HG02623 (cell line): ENCODE data around the gene PRR3.
A peak's percentile ranks its signal among the peaks of the same experiment; 100 is the strongest.

Experiments used
- ATAC-seq: cut with Tn5 transposase; IDR thresholded peaks from one replicate; pipeline ENCODE4 v1.9.1; 2021; ENCODE audit warnings: moderate library complexity; ENCODE audit not compliant: unreplicated experiment

Gene PRR3

GRCh38 chr6:30533460-30534294, 23.4 kb upstream of the PRR3 start:
- ATAC-seq, result no peak

- ATAC-seq, result no peak
Observed at GRCh38 chr6:30537931-30538330, 19.2 kb upstream of the PRR3 start.

GRCh38 chr6:30541515-30542403, 15.3 kb upstream of the PRR3 start:
- ATAC-seq, result no peak

DNA sequence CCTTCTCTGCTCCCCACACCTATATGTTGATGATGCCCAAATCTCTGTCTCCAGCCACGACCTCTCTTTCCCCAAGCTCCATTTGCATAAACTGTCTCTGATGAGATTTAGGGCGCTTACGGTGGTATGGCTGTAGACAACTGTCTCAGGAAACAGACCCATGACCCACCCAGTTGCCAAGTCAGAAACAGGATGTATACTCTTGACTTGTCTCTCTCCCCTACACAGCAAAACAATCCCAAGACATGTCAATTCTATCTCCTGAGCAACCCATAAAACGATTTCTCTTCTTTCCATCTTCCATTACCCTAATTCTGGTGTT, 14.7 kb upstream of the PRR3 start:
- ATAC-seq, result no peak

DNA sequence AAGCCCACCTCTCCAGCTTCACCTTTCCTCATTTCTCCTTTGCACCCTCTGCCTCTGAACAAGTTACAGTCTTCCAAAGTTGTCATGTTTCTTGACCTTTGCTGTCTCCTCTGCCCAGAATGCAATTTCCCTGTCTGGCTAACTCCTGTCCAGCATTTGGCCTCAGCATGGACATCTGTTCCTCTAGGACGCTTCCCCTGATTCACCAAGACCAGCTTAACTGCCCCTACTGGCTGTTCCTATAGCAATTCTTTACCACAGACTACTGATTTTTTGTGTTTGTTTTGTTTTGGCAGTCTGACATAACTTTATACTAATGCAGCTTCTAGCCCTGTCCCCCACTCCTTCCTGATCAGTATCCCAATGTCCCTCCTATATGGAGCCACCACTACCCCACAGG, 14.2 kb upstream of the PRR3 start:
- ATAC-seq, result no peak

DNA sequence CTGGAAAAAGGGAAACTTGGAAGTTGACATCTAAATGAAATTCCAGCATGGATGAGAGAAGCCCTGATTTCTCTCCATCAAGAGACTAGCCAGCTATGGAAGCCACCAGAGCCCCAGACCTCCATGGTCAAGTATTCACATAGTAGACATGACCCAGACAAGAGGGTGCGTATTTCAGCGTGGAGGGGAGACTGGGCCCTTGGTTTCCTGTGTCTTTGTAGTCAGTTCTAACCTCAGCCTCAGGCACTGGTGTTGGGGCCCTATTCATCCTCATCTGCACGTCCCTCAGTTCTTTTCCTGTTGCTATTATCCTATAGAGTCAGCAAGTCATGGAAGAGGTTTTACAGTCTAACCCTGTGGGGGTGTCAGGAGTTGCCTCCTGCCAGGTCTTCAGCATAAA, 13.3 kb upstream of the PRR3 start:
- ATAC-seq, result no peak

DNA sequence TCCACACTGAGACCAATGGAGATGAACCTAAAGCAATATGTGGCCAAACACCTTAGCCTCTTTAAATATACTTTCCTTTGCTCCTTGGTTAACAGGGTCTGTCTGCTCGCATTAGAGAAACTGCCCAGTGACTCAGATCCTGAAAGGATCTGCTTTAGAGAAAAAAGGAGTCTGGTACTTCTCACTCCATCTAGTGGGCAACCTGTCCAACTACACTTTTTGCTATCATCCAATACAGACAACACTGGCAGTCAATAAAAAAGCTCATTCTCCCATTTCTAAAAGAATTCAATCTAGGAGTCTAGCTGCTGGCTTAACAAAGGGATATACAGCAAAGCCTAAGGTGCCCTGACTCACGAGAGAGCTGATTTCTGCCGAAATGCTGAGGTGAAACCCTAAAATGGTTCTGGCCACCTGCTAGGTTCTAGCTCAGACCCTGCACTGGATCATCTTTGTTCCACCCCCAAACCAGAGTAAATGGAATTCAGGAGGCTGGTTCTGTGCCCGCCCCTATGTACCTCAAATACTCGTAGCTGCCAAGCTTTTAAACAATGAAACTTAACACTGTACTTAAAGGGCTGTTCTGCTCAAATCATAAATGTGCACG, 12.3 kb upstream of the PRR3 start:
- no peak for ATAC-seq

DNA sequence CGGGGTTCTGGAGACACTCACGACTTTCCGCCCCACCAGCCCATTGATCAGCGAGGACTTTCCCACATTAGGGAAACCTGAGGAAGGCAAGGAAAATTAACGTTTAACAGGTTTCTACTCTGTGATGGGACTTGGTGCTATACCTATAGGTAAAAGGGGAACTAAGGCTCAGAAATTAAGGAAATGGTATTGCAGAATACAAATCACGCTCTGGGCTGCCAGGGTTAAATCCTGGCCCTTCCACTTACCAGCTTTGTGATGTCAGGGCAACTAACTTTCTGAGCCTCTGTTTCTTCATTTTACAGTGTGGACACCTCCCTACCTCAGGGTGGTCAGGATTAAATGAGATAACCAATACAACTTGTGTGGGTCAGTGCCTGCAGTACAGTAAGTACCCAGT, 9.6 kb upstream of the PRR3 start:
- ATAC-seq, result no peak

DNA sequence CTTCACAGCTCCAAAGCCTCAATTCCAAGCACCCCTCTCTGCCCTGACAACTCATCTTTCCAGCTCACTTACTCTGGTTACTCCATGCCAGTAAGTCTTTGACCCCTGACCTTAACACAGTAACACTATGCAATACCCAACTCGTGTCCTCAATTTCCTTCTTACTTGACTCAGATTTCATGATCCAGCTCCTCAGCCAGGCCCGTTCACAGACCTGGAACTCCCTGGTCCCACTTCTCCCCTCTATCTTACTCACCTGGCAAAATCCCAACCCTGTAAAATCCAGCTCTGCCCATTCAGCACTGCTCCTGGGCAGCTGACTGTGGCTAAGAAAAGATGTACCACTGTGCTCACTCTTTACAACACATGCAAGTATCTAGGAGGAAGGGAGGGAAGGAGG, 8.7 kb upstream of the PRR3 start:
- ATAC-seq, result no peak

DNA sequence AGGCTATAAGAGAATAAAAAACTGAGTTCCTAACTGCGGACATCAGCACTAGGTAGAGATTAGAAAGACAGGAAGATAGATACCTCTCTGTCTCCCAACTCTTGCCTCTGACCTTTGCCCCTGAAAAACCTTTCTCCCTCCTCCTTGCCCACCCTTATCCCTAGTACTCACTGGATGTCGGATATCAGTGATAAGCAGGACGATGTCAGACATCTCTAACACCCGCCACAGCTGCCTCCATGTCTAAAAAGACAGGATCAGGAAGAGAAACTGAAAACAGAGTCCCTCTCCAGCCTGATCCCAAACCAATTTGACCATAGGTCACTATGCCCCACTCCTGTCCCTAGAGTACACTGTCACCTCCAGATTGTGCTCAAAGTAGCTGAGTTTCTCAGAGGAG, 2.7 kb upstream of the PRR3 start:
- ATAC-seq, result no peak

GRCh38 chr6:30554962-30555815, 1.9 kb upstream of the PRR3 start:
- ATAC-seq, result no peak

DNA sequence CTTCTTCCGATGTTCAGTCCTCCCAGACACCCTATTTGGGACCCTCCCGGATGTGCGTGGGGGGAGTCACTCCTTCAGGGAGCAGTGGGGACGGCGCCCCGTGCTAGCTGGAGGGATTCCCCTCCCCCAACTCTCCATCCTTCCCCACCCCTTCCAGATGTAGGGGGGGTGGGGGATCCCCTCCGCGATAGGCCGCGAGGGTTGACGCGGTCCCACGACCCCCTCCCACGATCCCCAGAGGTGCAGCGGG, 1.4 kb upstream of the PRR3 start:
- no peak for ATAC-seq

- ATAC-seq, result peak; percentile 67
Observed at GRCh38 chr6:30556066-30556905, 809 bp upstream of the PRR3 start, which contains the start of gene GNL1. Gene GNL1 (minus strand): TSS chr6:30556489. CDS start chr6:30556203, 286 bp downstream.

DNA sequence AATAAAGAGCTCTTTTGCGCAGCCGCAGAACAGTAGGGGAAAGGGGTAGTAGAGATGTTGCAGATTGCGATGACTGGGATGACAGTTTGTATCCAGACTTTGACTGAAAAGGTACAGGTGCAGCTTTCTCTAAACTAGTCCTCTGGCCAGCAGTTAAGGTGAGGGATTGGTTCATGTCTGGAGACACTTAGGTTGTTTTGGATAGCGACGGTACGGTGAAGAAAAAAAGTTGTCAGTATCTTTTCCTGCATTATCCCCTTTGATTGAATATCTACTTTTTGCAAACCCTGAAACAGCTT, 537 bp downstream of the PRR3 start:
- ATAC-seq, result no peak

- no peak for ATAC-seq
Observed at GRCh38 chr6:30560930-30561329, 3.8 kb downstream of the PRR3 start.

DNA sequence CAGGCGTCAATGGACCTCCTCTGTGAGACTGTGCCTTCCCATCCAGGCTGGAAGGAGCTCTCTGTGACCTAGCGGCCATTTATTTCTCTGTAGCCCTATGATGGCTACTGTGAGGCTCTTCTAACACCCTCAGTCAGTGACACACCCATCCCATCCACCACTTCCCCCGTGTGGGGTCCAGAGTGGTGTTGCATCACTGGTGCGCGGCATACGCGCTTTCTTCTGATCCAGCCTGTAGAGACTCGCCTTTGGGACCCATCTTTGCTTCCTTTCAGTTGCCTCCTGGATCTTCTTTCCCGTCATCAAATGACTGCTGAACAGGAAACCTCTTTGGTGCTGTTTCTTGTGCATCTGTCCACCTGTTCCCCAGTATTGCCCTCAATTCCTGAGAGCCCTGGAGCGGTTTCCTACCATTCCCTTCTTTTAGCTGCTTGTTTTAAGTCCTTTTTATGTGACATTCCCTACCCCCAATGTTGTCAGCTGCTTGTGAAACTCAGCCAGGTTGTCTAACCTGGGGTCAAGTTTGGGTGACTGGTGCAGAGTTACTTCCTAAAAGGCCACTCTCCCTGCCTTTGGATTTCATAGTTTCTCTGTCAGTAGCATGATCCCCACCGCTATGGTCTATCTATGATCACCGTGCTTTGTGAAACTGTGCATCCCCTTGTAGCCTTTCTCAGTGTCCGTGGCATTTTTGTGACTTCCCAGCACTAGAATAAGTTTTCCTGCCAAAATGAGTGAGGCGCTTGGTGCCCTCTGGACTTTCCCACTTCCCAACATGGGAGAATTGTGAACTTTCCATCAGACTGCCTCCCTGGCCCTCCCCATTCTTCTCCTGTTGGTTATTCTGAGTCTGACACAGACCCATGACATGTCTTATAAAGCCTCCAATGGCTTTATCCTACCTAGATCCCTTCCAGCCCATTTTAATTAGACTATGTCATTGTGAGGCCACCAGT, 5.7 kb downstream of the PRR3 start:
- ATAC-seq, result no peak

DNA sequence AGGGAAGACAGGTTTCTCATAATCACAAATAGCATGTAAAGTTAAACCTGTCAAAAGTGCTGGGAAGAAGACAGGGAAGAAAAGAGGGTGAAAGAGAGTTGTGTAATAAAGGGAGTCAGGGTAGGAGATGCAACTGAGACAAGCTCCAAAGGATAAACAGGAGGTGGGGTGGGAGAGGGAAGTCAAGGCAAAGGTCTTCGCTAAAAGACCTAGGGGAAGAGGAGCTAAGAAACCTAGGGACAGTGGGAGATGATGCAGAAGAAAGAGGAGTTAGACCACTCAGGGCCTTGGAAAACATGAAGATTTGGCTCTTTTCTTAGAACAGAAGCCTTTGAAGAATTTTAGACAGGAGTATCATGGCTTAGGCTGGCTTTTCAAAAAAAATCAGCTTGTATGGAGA, 7.0 kb downstream of the PRR3 start:
- no peak for ATAC-seq

GRCh38 chr6:30565772-30566171, 8.7 kb downstream of the PRR3 start:
- no peak for ATAC-seq

DNA sequence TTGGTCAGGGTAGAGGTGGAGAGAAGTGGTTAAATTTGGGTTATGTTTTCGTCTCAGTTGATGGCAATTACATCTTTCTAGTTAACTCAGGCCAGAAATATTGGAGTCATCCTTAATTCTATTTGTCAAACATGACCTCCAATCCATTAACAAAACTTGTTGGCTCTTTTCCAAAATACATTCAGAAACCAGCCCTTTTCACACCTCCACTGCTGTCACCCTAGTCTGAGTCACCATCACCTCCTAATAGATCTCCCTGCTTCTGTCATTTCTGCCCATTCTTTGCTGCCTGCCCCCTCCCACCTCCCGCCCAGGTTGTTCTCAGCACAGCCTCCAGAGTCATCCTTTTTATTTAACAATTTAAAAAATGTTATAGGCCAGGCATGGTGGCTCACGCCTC, 11.2 kb downstream of the PRR3 start:
- ATAC-seq, result no peak
